ENCODE results near the gene KHNYN.

Gene KHNYN

GRCh38 chr14:24425704-24426103 is 4.0 kb upstream of the KHNYN start:
- DNase-seq: no peak

GRCh38 chr14:24426150-24426911 is 3.4 kb upstream of the KHNYN start:
- DNase-seq: no peak

- DNase-seq: no peak
These were observed 2.7 kb upstream of the KHNYN start for GRCh38 chr14:24426912-24427536.

- no peak for DNase-seq
These were observed 1.9 kb upstream of the KHNYN start for GRCh38 chr14:24427537-24428508.

GRCh38 chr14:24428628-24429394 is 943 bp upstream of the KHNYN start:
- no peak for DNase-seq

- DNase-seq: peak; percentile 46 to 49
These were observed 458 bp downstream of the KHNYN start for GRCh38 chr14:24430143-24430681.

- peak; percentile 41 to 60 for DNase-seq
These were observed 1.2 kb downstream of the KHNYN start for GRCh38 chr14:24430682-24431568.

GRCh38 chr14:24431569-24432258 is 2.0 kb downstream of the KHNYN start:
- peak; percentile 94 to 95 for DNase-seq

GRCh38 chr14:24432259-24433131 is 2.7 kb downstream of the KHNYN start:
- no peak for DNase-seq

GRCh38 chr14:24434036-24434435 is 4.3 kb downstream of the KHNYN start:
- DNase-seq: no peak

- no peak for DNase-seq
These were observed 4.9 kb downstream of the KHNYN start for GRCh38 chr14:24434676-24435075.

- no peak for DNase-seq
These were observed 5.5 kb downstream of the KHNYN start for GRCh38 chr14:24435192-24435810.

GRCh38 chr14:24435998-24436354 is 6.2 kb downstream of the KHNYN start:
- DNase-seq: no peak

GRCh38 chr14:24436355-24437019 is 6.7 kb downstream of the KHNYN start:
- DNase-seq: peak in 1 of 2 donors; percentile 31

- no peak for DNase-seq
These were observed 7.4 kb downstream of the KHNYN start for GRCh38 chr14:24437020-24437735.

GRCh38 chr14:24437736-24438067 is 7.9 kb downstream of the KHNYN start:
- DNase-seq: no peak

GRCh38 chr14:24438223-24439097 is 8.7 kb downstream of the KHNYN start:
- no peak for DNase-seq

Measured in stimulated activated CD4-positive, alpha-beta T cell treated with anti-CD3 and anti-CD28 coated beads, Interleukin-2, amount 100 ng/mL, for 48 hours (primary cell).